Measurements from ENCODE around the gene GRAMD2B.
"Not testable (repeated sequence)": the region's sequence is repeated elsewhere in the genome, so short reads cannot be mapped to it uniquely, and the experiment has no call there.

The GRAMD2B gene

DNA sequence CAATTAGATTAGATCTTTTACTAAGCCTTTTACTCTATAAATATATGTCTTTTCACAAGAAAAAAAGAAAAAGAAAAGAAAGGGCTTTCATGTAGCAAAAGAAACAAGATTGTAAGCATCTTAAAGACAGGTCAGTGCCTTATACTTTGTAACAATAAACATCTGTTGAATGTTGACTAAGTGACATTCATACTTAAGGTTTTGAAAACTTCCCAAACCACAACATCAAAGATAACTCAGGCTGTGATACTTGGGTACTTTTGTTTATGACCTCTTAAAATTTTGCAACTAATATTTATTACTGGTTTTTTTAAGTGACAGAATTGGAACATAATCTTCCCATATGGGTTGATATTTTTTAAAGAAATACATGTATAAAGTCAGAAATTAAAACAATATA, 7.4 kb downstream of the GRAMD2B start:
- no peak for DNase-seq
- TF ChIP-seq POLR2A (IDR thresholded peaks at IDR 0.05; ENCODE audit: low read length), result no peak
- TF ChIP-seq GATA1 (IDR thresholded peaks at IDR 0.05; ENCODE audit: low read depth, low read length), result no peak

DNA sequence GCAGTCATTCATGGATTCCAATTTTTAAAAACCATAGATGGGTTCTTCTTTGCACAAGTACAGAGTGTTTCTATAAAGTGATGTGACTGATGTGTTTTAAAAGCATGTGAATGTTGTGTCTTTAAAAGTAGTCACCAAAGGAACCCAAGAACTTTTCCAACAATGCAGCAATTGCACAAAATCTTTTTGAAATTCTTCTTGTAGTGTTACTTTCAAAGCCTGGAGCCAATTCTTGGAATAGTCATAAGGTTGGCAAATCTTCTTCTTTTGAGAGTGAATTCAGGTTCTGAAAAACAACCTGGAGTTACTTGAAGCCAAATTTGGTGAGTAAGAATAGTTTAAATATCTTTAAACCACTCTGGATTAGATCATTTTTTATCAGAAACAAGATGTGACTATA, 10.5 kb downstream of the GRAMD2B start:
- no peak for DNase-seq
- TF ChIP-seq POLR2A (IDR thresholded peaks at IDR 0.05; ENCODE audit: low read length) (no peak), GATA1 (IDR thresholded peaks at IDR 0.05; ENCODE audit: low read depth, low read length) (no peak)

DNA sequence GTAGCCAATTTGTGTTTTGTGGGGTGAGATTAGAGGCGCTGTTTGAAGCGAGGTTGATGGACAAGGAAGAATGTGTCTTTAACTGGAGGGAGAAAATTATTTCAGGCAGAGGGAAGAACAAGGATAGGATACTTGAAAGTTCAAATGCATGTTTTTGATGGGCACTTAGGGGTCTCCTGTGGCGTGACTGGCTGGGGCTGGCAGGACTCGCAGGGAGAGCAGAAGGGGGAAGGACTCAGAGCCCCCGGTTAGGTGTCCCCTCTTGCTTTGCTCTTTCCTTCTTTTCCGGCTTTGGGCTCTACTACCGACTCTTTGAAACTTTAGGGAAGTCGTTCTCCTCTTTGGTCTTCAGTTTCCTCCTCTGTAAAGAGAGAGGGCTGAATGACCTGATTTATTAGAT, 12.1 kb downstream of the GRAMD2B start:
- no peak for DNase-seq
- TF ChIP-seq GATA1 (IDR thresholded peaks at IDR 0.05; ENCODE audit: low read depth, low read length) (no peak), POLR2A (IDR thresholded peaks at IDR 0.05; ENCODE audit: low read length) (no peak)

DNA sequence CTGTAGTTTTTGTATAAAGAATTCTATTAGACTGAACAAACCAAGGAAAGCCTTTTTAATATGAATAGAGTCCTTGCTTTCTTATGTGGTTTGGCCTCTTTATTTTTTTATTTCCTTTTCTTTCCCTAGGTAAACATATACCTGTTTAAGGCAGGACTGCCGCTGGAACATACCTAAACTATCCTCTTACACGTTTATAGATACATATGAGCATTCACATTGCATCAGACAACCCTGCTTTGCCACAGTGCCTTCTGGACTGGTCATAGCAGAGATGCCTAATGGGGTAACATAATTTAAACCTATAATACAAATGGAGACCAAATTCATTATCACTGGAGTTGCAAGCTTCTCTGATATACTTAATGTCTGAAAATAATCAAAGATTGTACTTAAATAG, 12.5 kb downstream of the GRAMD2B start:
- no peak for TF ChIP-seq GATA1 (IDR thresholded peaks at IDR 0.05; ENCODE audit: low read depth, low read length)
- no peak for TF ChIP-seq POLR2A (IDR thresholded peaks at IDR 0.05; ENCODE audit: low read length)

GRCh38 chr5:126437721-126438120, 14.5 kb downstream of the GRAMD2B start:
- TF ChIP-seq POLR2A (IDR thresholded peaks at IDR 0.05; ENCODE audit: low read length) (no peak), GATA1 (IDR thresholded peaks at IDR 0.05; ENCODE audit: low read depth, low read length) (no peak)
- no peak for DNase-seq

More for the DNA sequence above, 12.5 kb downstream of the GRAMD2B start:
- no peak for DNase-seq

GRCh38 chr5:126438267-126438666, 15.1 kb downstream of the GRAMD2B start:
- TF ChIP-seq POLR2A (IDR thresholded peaks at IDR 0.05; ENCODE audit: low read length) (no peak), GATA1 (IDR thresholded peaks at IDR 0.05; ENCODE audit: low read depth, low read length) (no peak)
- DNase-seq, result no peak

DNA sequence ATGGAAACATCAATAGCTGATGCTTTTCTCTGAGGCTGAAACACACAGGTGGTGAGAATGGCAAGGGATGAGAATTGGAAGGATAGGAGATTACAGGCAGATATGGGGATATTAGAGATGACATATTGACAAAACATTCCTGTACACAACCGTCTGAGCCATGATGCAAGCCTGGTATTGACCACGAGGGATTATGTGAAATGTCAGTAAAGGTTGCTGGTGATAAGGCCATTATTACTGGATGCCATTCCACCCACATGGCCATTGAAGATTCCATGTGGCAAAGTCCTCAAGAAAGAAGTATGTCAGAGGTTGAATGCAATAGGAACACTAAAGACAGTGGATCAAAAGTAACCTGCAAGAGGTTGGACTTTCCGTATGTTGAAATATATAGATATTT, 15.7 kb downstream of the GRAMD2B start:
- TF ChIP-seq GATA1 (IDR thresholded peaks at IDR 0.05; ENCODE audit: low read depth, low read length) (no peak), POLR2A (IDR thresholded peaks at IDR 0.05; ENCODE audit: low read length) (no peak)

GRCh38 chr5:126439724-126440123, 16.5 kb downstream of the GRAMD2B start:
- not testable (repeated sequence) for DNase-seq

More for the DNA sequence above, 15.7 kb downstream of the GRAMD2B start:
- DNase-seq, result no peak

DNA sequence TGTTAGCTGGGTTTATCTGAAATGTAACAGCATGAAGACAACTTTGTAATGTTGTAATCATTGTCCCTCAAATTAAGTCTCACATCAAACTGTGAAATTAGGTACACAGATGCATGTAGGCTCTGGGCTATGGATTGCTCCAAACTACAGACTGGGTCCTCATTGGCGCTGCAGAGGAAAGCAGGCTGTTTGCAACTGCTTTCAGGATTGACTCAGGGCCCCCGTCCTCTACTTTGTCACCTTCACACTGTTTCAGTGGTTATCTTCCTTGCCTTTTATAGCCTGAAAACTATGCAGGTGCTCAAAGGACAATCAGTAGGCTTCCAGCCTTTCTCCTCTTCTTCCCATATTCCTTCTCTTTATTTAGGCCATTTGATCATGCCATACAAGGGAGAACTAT, 18.0 kb downstream of the GRAMD2B start:
- TF ChIP-seq POLR2A (IDR thresholded peaks at IDR 0.05; ENCODE audit: low read length) (no peak), GATA1 (IDR thresholded peaks at IDR 0.05; ENCODE audit: low read depth, low read length) (no peak)
- DNase-seq, result no peak

DNA sequence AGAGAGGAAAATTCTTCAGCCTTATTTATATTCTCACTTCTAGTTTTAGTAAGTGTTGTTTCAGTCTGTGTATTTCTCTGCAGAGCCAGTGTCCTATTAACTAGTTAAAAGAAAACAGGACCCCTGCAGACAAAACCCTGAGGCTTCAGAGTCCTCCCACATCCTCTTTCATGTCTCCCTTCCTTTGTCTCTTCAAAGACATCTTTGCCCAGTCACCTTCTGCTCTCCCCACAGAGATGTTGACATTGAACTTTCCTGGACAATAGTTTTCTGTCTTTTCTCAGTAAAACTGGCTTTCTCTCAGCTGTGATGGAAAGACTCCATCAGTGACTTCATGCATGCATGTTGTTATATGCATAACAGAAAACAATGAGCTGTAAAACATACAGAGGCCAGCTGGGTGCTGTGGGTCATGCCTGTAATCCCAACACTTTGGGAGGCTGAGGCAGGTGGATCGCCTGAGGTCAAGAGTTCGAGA, 20.2 kb downstream of the GRAMD2B start:
- no peak for DNase-seq
- TF ChIP-seq GATA1 (IDR thresholded peaks at IDR 0.05; ENCODE audit: low read depth, low read length) (no peak), POLR2A (IDR thresholded peaks at IDR 0.05; ENCODE audit: low read length) (no peak)

DNA sequence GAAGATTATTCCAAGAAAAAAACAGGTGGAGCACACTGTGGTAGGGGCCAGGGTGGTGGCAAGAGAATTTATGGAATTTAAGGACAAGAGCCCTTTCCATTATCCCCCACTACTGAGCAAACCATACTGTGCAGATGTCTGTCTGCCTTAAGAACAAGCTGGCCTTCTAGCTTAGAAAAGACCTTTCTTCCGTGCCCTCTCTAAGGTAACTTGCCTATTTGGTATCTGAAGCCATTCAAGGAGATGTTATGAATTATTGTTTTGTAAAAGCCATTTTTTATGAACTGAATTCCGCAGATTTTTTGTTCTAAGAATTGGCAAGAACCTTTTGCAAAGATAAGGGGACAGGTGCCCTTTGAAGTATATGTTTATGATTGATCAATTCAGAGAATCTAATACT, 20.9 kb downstream of the GRAMD2B start:
- DNase-seq, result no peak
- TF ChIP-seq POLR2A (IDR thresholded peaks at IDR 0.05; ENCODE audit: low read length) (no peak), GATA1 (IDR thresholded peaks at IDR 0.05; ENCODE audit: low read depth, low read length) (no peak)

DNA sequence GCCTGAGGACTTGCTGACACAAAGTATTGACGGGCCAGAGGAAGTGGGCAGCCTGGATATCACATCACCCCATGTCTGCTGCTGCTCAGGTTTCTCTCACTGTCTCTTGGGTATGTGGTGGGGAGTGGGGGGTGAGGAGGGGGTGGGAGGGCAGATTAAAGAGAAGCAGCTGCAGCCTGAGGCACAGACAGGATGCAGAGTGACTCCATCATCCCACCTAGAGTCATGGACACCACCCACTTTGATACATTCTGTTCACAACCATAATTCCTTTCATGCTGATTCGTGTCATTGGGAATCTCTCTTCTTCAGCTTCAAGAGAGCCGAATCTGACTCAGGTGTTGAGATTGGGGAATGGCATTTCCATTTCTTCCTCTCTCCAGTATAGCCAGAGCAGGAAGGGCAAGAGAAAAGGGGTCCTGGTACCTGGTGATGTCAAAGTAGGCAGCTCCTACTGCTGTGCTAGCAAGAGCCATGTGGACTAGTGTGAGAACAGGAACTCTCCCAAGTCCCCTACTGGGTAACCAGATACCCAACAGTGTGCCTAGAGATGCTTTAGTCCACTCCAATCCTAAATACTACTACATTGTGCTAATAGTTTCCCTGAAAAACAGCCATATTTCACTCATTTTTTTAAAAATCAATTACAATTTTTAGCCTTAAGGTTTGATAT, 22.4 kb downstream of the GRAMD2B start:
- no peak for DNase-seq
- TF ChIP-seq GATA1 (IDR thresholded peaks at IDR 0.05; ENCODE audit: low read depth, low read length) (no peak), POLR2A (IDR thresholded peaks at IDR 0.05; ENCODE audit: low read length) (no peak)

GRCh38 chr5:126446498-126447224, 23.5 kb downstream of the GRAMD2B start:
- DNase-seq, result no peak
- TF ChIP-seq POLR2A (IDR thresholded peaks at IDR 0.05; ENCODE audit: low read length), result no peak
- no peak for TF ChIP-seq GATA1 (IDR thresholded peaks at IDR 0.05; ENCODE audit: low read depth, low read length)

DNA sequence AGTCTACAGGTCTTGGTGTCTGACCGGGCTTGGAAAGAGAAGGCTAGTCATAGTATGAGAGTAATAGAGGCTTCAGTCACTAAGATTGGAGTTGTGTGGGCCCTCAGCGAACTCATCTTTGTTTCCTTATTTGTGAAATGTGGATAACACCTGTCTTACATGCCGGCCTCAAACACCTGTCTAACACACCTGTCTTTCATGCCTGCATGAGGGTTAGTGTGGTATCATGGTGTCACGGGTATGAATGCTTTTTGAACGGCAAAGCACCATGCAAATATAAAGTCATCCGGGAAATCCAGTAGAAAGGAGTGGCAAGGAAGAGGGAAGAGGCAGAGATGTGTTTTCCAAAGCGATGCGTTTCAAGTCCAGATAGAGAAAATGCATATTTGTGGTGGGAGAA, 25.5 kb downstream of the GRAMD2B start:
- DNase-seq, result no peak
- TF ChIP-seq GATA1 (IDR thresholded peaks at IDR 0.05; ENCODE audit: low read depth, low read length) (no peak), POLR2A (IDR thresholded peaks at IDR 0.05; ENCODE audit: low read length) (no peak)

GRCh38 chr5:126449751-126450271, 26.6 kb downstream of the GRAMD2B start:
- TF ChIP-seq GATA1 (IDR thresholded peaks at IDR 0.05; ENCODE audit: low read depth, low read length) (no peak), POLR2A (IDR thresholded peaks at IDR 0.05; ENCODE audit: low read length) (peak; percentile 13)
- no peak for DNase-seq
